Measurements from ENCODE around the gene CAMTA1.

The CAMTA1 gene

DNA sequence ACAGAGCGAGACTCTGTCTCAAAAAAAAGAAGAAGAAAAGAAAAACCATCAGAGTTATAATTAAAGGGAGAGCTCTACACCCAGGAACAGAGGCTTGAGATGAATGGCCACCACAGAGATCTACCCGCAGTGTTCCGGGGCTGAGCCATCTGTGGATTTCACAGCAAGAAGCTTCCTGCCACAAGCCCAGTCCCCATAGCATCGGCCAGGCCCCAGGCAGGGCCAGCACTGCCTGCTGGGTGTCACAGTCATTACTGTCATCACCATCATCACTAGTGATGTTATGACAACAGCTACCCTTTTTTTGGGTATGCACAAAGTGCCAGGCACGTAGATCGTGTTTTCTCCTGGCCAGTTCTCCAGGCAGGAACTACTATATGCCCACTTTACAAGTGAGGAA is 874.3 kb downstream of the CAMTA1 start:
- no peak for DNase-seq (ENCODE audit: low spot score)

DNA sequence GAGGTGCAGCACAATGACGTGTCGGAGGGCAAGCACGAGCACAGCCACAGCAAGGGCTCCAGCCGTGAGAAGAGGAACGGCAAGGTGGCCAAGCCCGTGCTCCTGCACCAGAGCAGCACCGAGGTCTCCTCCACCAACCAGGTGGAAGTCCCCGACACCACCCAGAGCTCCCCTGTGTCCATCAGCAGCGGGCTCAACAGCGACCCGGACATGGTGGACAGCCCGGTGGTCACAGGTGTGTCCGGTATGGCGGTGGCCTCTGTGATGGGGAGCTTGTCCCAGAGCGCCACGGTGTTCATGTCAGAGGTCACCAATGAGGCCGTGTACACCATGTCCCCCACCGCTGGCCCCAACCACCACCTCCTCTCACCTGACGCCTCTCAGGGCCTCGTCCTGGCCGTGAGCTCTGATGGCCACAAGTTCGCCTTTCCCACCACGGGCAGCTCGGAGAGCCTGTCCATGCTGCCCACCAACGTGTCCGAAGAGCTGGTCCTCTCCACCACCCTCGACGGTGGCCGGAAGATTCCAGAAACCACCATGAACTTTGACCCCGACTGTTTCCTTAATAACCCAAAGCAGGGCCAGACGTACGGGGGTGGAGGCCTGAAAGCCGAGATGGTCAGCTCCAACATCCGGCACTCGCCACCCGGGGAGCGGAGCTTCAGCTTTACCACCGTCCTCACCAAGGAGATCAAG is 878.3 kb downstream of the CAMTA1 start:
- DNase-seq (ENCODE audit: low spot score), result no peak

DNA sequence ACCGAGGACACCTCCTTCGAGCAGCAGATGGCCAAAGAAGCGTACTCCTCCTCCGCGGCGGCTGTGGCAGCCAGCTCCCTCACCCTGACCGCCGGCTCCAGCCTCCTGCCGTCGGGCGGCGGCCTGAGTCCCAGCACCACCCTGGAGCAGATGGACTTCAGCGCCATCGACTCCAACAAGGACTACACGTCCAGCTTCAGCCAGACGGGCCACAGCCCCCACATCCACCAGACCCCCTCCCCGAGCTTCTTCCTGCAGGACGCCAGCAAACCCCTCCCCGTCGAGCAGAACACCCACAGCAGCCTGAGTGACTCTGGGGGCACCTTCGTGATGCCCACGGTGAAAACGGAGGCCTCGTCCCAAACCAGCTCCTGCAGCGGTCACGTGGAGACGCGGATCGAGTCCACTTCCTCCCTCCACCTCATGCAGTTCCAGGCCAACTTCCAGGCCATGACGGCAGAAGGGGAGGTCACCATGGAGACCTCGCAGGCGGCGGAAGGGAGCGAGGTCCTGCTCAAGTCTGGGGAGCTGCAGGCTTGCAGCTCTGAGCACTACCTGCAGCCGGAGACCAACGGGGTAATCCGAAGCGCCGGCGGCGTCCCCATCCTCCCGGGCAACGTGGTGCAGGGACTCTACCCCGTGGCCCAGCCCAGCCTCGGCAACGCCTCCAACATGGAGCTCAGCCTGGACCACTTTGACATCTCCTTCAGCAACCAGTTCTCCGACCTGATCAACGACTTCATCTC is 879.1 kb downstream of the CAMTA1 start:
- no peak for DNase-seq (ENCODE audit: low spot score)

DNA sequence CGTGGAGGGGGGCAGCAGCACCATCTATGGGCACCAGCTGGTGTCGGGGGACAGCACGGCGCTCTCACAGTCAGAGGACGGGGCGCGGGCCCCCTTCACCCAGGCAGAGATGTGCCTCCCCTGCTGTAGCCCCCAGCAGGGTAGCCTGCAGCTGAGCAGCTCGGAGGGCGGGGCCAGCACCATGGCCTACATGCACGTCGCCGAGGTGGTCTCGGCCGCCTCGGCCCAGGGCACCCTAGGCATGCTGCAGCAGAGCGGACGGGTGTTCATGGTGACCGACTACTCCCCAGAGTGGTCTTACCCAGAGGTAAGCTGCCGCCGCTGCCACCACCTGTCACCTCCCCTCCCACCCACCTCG is 879.6 kb downstream of the CAMTA1 start:
- DNase-seq (ENCODE audit: low spot score), result no peak

DNA sequence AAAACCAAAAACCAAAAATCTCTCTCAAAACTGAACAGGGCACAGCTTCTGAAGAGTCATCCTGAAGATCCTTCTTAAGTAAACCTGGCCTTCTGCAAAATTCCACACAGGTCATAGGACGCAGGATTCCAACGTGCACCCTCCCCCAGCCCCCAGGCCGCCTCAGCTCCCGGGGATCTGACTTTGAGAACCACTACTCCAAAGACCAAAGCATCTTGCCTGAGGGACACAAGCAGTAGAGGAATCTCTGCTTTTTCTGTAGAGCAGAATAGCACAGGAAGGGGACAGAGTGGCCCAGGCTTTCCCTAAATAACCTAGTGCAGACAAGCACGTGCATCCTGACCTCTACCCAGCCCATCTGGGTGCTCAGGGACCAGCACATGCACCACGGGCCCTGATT is 881.0 kb downstream of the CAMTA1 start:
- no peak for DNase-seq (ENCODE audit: low spot score)

DNA sequence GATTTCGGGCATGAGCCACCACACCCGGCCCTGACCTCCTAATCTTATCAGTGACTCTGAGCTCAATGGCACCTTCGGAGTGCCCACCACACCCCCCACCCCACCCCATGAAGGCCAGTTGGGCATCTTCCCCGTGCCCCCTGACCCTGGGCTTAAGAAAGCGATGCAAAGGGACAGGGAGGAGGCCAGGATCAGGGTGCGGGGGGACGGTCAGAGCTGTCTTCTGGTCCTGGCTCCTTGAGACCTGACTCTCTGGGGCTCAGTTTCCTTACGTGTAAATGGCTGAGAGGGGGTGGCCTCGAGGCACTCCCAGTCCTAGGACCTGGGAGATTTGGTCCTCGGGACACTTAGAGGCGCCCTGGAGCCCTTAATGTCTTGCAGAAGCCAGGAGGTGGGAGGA is 881.9 kb downstream of the CAMTA1 start:
- DNase-seq (ENCODE audit: low spot score), result no peak

DNA sequence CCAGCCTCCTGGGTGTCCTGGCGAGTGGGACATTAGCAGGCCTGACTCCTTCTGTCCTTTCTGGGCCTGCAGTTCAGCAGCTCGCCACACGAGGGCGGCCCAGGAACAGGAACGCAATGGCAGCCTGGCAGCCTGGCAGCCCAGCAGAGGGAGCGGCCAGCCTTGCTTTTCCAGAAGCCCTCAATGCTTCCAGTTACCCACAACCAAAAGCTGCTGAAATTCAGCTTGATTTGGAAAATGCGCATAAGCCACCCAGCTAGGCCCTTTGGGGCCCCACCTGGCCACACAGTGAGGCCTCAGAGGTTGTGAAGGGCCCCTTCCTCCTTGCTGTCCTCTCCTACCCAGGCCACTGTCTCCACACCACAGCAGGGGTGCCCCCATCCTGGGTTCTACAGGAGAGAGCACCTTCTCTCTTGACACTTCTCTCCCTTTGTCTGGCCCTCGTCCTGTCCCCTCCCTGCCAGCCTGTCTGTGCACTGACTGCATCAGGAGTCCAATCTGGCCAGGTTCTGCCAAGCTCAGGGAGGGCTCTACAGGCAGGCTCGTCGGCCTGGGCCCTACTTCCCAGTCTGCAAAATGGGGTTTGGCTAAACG is 882.5 kb downstream of the CAMTA1 start:
- peak; percentile 86 for DNase-seq (ENCODE audit: low spot score)

DNA sequence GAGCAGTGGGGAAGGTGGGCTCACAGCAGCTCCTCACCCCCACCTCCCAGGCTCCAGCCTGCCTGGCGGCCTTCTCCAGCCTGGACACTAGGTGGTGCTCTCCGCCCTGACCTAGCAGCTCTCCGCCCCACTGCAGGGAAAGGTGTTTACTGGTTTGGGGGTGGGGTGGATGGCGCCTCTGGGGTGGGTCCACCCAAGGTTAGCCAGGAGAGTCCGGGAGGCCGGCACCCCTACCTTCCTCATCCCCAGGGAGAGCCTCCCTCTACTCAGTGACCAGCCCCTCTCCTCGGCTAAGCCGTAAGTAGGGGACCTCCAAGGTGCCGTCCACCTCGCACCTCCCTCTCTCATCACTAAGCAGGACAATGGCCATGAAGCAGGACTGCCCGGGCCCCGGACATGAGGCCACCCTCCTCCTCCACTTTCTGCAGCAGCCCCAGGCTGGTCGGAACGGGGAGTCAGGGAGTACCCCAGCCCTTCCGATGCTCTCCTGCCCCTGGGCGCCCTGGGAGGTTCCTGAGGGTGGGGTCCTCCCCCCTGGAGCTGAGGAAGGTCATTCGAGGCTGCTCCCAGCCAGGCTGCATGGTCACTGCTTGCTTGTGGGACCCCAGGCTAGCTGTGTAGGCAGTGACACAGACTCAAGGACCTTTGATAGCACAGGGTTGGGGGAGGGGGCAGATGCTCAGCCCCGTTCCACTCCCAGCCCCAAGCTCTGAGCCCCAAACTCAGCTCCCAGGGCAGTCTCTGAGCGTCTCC is 884.5 kb downstream of the CAMTA1 start:
- peak; percentile 57 for DNase-seq (ENCODE audit: low spot score)

DNA sequence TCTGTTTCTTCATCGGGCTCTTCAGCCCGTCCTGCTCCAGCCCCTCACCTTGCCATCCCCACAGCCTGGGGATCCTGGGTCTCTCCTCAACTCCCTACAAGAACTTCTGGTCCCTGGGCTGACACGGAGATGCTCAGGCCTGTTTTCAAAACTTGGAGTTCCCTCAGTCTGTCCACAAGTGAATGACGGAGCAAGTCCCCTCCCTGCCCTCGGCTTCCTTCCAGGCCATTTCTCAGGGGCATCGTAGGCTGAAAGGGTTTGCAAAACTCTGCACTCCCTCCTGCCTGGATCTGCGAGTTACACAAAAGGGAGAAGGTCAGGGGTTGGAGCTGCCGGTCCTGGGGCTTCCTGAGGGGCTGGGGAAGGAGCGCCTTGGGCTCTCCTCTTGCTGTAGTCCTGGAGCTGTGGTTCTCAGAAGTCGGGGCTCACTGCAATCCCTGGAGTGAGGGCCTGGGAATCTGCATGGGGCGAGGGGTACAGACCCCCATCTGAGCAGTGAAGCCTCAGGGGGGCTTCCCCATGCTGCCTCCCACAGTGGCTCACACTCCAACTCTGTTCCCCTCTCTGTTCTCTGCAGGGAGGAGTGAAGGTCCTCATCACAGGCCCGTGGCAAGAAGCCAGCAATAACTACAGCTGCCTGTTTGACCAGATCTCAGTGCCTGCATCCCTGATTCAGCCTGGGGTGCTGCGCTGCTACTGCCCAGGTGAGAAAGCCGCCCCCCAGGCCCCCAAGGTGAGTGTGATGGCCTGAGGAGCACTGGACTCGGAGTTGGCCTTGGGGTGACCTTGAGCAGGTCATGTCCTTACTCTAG is 885.3 kb downstream of the CAMTA1 start:
- DNase-seq (ENCODE audit: low spot score), result no peak

DNA sequence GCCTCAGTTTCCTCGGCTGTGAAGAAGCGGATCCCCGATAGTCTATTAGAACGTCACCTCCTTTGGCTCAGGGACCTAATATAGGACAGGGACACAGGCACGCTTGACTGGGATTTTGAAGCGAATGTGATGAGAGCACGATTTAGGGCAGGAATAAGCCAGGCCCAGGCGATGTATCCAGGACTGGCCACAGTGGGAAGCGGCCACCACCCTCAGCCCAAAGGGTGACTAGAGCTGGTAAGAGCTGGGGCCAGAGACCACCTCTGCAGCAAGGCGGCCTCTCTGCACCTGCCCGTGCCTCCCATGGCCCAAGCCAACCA is 885.9 kb downstream of the CAMTA1 start:
- DNase-seq (ENCODE audit: low spot score), result no peak

DNA sequence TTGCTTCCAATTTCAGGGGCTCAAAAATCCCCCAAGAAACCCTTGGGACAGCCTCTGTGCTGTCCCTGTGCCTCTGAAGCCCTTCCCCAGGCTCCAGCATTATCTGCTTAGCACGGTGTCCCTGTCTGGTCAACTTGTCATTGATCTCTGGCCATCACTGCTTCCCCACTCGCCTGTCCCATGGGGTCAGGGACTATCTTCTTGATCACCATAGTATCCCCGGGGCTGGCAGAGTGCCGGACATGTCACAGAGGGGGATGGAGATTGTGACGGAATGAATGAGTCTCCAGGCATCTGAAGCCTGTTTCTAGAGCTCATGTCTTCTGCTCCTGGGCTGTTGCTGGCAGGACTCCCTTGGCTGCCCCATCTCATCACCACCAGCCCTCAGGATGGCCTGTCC is 886.4 kb downstream of the CAMTA1 start:
- DNase-seq (ENCODE audit: low spot score), result no peak

DNA sequence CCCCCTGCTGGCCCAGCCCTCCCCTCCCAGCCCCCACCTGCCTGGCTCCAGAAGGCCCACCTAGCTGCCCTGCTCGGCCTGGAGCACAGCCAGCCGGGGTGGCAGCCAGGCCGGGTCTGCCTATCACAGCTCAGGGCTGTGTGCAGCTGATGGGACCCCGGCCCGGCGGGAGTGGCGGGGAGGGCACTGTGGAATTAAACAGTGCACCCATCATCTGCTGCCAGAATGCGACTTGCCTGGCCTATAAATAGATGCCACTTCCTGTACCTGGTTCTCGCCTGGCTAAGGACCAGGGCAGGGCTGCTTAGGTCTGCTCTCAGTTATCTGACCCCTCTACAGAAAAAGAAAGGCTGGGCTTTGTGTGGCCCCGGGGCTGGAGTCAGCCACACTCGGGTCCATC is 887.6 kb downstream of the CAMTA1 start:
- DNase-seq (ENCODE audit: low spot score), result no peak

DNA sequence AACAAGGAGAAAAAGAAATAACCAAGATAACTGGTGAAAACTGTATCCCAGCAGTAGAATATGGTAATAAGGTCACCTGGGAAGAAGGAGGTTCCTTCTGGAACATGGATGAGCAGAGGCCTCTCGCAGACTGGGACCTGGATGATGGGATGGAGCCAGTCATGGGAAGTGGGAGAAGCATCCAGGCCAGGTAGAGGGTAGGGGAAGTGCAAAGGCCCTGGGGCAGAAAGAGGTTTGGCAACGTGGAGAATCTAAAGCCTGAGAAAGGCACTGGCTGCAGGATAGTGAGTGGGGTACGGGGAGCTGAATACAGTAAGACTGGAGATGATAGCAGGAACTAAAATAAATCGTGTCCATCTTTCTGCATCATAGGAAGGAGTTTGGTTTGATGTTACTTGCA is 889.7 kb downstream of the CAMTA1 start:
- no peak for DNase-seq (ENCODE audit: low spot score)

DNA sequence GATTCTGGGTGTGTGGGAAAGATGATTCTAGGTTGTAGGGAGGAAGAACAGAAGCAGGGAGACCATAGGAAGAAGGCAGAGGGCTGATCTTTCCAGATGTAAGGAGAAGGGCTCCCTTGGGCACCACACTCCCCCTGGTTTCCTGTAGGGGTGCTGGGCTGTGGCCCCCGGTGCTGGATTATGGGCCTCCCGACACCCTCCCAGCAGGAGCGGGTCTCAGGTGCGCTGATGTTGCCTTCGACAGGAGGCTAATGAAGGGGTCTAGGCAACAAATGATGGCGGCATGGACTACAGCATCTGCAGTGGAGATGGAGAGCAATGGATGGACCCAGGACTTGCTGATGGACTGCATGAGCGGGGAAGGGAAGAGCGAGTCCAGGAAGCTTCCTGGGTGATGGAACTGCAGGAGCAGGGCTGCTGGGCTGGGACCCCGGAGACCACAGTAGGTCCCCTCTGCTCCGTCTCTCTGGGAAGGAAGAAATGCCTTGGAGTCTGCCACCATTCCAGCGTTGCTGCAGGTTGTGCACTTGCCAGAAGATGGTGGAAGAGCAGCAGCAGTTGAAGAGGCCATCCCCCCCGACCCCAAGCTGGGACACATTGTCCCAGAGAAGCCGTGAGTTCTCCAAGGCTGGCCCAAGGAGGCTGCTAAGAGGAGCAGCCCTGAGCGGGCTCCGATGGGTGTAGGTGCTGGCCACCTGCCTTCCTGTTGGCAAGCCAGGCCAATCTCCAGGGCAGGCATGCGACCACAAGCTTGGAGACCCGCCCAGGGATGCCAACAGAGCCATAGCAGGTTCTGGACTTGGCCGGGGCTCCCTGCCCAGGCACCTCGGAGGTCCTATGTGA is 890.4 kb downstream of the CAMTA1 start:
- DNase-seq (ENCODE audit: low spot score), result no peak

DNA sequence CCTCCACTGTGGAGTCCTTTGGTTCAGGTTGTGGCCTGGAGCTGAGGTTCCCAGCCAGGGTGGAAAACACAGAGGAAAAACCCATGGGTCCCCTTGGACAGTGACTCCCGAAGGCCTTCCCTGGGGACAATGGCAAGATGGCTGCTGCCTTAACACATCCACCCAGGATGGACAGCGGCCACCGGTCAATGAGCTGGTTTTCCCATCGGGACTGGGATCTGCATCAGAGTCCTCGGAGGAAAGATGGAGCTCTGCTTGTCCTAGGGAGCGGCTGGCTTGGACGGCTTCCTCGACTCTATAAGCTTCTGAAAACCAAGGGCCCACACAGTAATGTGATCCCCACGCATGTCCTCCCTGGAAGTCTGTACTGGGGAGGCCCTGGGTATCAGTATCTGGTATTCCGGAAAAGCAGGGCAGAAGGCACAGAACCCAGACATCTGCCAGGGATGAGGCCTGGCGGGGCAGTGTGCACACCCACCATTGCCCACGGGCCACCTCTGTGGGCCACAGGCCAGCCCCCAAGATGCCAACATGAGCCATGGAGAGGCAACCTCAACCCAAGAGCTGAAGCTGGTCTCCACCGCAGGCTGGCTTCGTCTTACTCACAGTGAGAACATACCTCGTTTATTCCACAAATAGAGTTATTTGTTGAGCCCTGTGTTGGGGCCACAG is 891.2 kb downstream of the CAMTA1 start:
- no peak for DNase-seq (ENCODE audit: low spot score)

DNA sequence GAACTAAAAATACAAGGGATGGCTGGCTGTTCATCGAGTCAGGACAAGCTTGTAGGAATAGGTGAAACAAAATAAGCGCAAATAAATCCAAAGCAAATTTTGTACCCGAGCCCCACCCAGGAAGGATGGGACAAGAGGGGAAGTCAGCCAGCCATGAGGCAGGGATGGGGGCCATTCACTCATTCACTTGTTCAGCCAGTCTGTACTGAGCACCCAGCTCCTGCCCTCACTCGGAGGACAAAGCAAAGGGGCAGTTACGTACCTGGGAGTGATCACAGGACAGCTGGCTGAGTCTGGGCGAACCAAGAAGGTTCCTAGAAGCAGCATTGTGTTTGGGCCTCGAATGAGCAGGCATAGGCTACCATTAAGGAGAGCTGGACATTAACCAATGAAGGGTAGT is 891.9 kb downstream of the CAMTA1 start:
- DNase-seq (ENCODE audit: low spot score), result no peak

DNA sequence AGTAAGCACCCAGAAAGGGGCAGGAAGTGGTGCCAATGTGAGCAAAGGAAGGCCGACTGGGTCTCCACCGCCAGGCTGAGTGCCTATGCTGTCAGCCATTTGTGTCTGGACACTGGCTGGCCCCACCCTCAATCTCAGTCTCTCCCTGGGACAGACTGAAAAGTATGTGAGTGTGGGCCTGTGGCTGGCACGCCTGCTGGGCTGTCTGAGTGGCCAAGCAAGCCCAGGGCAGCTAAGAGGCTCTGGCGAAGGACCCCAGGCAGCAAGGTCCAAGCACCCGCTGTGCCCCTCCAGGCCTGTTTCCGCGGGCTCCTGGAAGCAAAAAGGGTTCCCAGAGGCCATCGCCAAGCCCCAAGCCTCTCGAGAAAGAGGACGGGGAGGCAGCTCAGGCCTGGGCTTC is 892.6 kb downstream of the CAMTA1 start:
- no peak for DNase-seq (ENCODE audit: low spot score)

DNA sequence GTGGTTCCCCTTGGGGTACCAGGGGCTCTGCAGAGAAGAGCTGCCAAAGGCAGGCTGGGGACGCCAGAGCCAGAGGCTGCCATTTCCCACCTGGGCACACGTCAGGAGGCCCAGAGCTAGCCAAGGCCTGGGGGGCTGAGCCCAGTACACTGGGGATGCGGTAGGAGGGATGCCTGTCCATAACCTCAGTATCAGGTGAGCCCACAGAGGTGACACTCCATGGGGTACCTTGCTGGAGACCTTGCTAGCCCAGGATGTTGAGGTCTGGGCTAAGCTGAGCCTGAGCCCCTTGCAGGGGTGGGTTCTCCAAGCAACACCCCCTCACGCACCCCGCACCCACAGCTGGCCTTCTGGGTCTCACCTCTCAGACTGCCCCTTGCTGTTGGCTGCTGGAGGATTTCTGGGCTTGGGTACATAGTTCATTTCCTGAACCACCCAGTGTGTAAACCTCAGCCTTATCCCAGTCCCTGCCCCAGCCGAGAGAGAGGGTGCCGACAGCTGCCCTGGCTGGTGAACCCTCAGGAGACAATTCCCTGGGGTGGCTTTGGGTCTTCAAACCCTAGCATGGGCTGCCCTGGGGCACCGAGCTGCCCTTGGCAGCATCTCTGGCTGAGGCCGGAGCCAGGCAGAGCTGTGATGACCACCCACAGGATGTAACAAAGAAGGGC is 893.4 kb downstream of the CAMTA1 start:
- DNase-seq (ENCODE audit: low spot score), result no peak

DNA sequence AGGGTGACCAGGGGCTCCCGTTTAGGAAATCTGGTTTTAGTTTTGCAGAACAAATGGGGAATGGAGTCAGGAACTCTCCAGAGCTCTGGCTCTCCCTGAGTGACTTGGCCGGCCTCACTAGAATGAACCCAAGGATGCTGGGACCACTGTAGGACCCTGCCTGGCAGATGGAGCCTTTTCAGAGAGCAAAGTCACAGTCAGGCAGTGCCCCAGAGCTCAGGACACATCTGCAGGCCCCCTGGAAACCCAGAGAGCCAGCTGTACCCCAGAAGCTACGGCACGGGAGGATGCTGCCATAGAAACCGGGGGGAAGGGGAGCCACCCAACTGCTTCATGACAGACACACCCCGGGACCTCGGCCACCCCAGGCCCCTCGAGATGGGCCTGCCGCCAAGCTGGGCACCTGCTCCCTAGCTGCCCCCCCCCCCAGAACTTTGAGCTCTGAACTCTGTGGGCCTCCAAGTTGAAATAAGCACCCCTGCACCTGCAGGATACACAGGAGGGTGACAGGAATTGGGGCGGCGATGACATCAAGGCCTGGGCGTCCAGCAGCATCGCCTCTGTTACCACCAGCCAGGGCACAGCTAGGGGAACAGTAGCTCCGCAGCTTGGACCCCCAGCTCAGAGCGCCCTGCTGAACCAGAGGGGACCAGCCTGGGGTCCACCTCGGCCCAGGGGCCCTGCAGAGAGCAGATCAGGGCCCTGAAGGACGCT is 894.1 kb downstream of the CAMTA1 start:
- no peak for DNase-seq (ENCODE audit: low spot score)

DNA sequence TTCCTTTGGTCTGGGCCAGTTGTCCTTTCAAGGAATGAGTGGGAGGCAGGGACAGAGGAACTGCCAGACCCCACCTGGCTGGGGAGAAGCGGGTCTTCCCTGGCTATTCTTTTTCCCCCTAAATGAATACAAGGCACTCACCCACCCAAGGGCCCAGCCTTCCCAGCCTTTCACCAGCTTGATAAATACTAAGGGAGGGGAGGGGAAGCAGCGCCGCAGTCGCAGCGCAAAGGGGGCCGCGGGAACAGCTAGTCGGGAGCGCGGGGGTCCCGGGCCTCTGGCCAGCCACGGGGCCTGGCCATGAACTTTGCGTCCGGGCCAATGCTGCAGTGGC is 894.6 kb downstream of the CAMTA1 start:
- DNase-seq (ENCODE audit: low spot score), result no peak

All from pons (tissue), 1 donor.